ENCODE measurements around the gene LITAFD. TPM values are rescaled to one million over a fixed set of nuclear protein-coding genes. Genes with fewer than 3 reads are reported as not detected.

LITAFD gene
- total RNA-seq, 4 donors from 2014 or later: not detected

- Histone ChIP-seq H3K27me3 (no peaks in the 10 kb centered on the region), H3K4me3 (no peak overlapping the region), H3K27ac (no peak overlapping the region), H3K4me1 (no peaks in the 10 kb centered on the region), H3K9me3 (no peaks in the 10 kb centered on the region), H3K36me3 (no peaks in the 10 kb centered on the region)
- intact Hi-C loops (cut with DNase I; ENCODE audit: low total_unique reads): no loop called here
- no peak for DNase-seq
- TF ChIP-seq CTCF (IDR thresholded peaks at IDR 0.05) (no peak), POLR2A (IDR thresholded peaks at IDR 0.05) (no peak)
These were observed 12.0 kb downstream of the LITAFD start for GRCh38 chr16:8893976-8894690.

- Histone ChIP-seq H3K27me3 (no peaks in the 10 kb centered on the region), H3K4me1 (no peaks in the 10 kb centered on the region), H3K9me3 (no peaks in the 10 kb centered on the region), H3K36me3 (no peaks in the 10 kb centered on the region), H3K4me3 (no peak overlapping the region), H3K27ac (no peak overlapping the region)
- intact Hi-C loops (cut with DNase I; ENCODE audit: low total_unique reads): no loop called here
- TF ChIP-seq CTCF (IDR thresholded peaks at IDR 0.05) (no peak), POLR2A (IDR thresholded peaks at IDR 0.05) (no peak)
- no peak for DNase-seq
These were observed 12.7 kb downstream of the LITAFD start for GRCh38 chr16:8894736-8895334.

GRCh38 chr16:8898660-8899318, 16.6 kb downstream of the LITAFD start:
- Histone ChIP-seq H3K9me3 (no peaks in the 10 kb centered on the region), H3K4me1 (no peaks in the 10 kb centered on the region), H3K27me3 (no peaks in the 10 kb centered on the region), H3K36me3 (no peaks in the 10 kb centered on the region), H3K27ac (no peak overlapping the region), H3K4me3 (no peak overlapping the region)
- TF ChIP-seq CTCF (IDR thresholded peaks at IDR 0.05): no peak
- no peak for TF ChIP-seq POLR2A (IDR thresholded peaks at IDR 0.05)
- DNase-seq: no peak
- intact Hi-C loops (cut with DNase I; ENCODE audit: low total_unique reads): no loop called here

- TF ChIP-seq CTCF (IDR thresholded peaks at IDR 0.05) (no peak), POLR2A (IDR thresholded peaks at IDR 0.05) (no peak)
- H3K27me3 ChIP-seq: no peaks in the 10 kb centered on the region
- no peak overlapping the region for H3K4me3 ChIP-seq
- H3K9me3 ChIP-seq: no peaks in the 10 kb centered on the region
- no peak for DNase-seq
- intact Hi-C loops (cut with DNase I; ENCODE audit: low total_unique reads): no loop called here
- no peak overlapping the region for H3K27ac ChIP-seq
- no peaks in the 10 kb centered on the region for H3K36me3 ChIP-seq
- no peaks in the 10 kb centered on the region for H3K4me1 ChIP-seq
These were observed 17.7 kb downstream of the LITAFD start for GRCh38 chr16:8899709-8900317.

- DNase-seq: no peak
- no peaks in the 10 kb centered on the region for H3K27me3 ChIP-seq
- intact Hi-C loops (cut with DNase I; ENCODE audit: low total_unique reads): no loop called here
- H3K4me1 ChIP-seq: no peaks in the 10 kb centered on the region
- H3K36me3 ChIP-seq: no peaks in the 10 kb centered on the region
- H3K27ac ChIP-seq: no peak overlapping the region
- TF ChIP-seq POLR2A (IDR thresholded peaks at IDR 0.05) (no peak), CTCF (IDR thresholded peaks at IDR 0.05) (no peak)
- no peak overlapping the region for H3K4me3 ChIP-seq
- no peaks in the 10 kb centered on the region for H3K9me3 ChIP-seq
These were observed 18.2 kb downstream of the LITAFD start for GRCh38 chr16:8900343-8900742.

Data from uterus (tissue), 4 donors.